PFSK-1 (cell line): ENCODE measurements around the gene PITRM1.

Experiments used
- FOXP2 ChIP-seq: optimal IDR thresholded peaks from 2 replicates; pipeline ENCODE3; 2011; ENCODE audit warnings: borderline replicate concordance, control low read depth, inconsistent platforms; ENCODE audit not compliant: insufficient read depth; ENCODE audit errors: extremely low read length, extremely low read depth
- POLR2AphosphoS5 ChIP-seq: IDR thresholded peaks from 2 replicates; pipeline ENCODE4 v1.6.1; 2012; ENCODE audit warnings: low read depth, mild to moderate bottlenecking, control low read depth, low read length, moderate library complexity
- REST ChIP-seq, 2 experiments: IDR thresholded peaks; 2 replicates each; pipeline versions ENCODE4 v1.6.1 to v1.8.0; 2011 to 2012; ENCODE audit warnings: low read depth in 2 of 2, low read length in 2 of 2, control low read depth in 1 of 2, inconsistent platforms in 1 of 2, mild to moderate bottlenecking in 1 of 2, moderate library complexity in 1 of 2; ENCODE audit not compliant: insufficient read depth in 1 of 2
- SIN3A ChIP-seq: IDR thresholded peaks from 2 replicates; pipeline ENCODE4 v1.6.1; 2012; ENCODE audit warnings: mild to moderate bottlenecking, low read length, moderate library complexity, borderline replicate concordance; ENCODE audit not compliant: insufficient read depth
- TAF1 ChIP-seq: IDR thresholded peaks from 2 replicates; pipeline ENCODE4 v1.6.1; 2012; ENCODE audit warnings: low read length, control low read depth, borderline replicate concordance; ENCODE audit not compliant: insufficient read depth

- TF ChIP-seq SIN3A = no peak
- peak; percentile 24; the same call in 1 of the 2 replicates for TF ChIP-seq POLR2AphosphoS5
- no peak for TF ChIP-seq REST (IDR thresholded peaks at IDR 0.05; ENCODE audit: insufficient read depth in 1 of 2, low read depth in 2 of 2, low read length in 2 of 2)
- TF ChIP-seq TAF1 = no peak
- no peak for TF ChIP-seq FOXP2
Observed at GRCh38 chr10:3132036-3133025, 40.3 kb downstream of the PITRM1 start.
